CD4-positive, CD25-positive, alpha-beta regulatory T cell (primary cell): ENCODE data around the gene DLL3. TPM values are rescaled to one million over a fixed set of nuclear protein-coding genes. Genes with fewer than 3 reads are reported as not detected.
"Not testable (repeated sequence)": the region's sequence is repeated elsewhere in the genome, so short reads cannot be mapped to it uniquely, and the experiment has no call there.

Experiments used
- ATAC-seq, 2 donors: fragments of 150-1000 bp; cut with Tn5 transposase; one replicate each; pipeline ENCODE4 v1.10.0; 2021; ENCODE audit warnings: low read depth in 2 of 2, moderate number of reproducible peaks in 2 of 2, moderate library complexity in 1 of 2
- DNase-seq, 3 donors: peaks; one replicate each; pipeline versions ENCODE4 v3.0.0 to v3.0.0-alpha.2; 2012 to 2022; ENCODE audit warnings: mixed read lengths in 1 of 3
- H3K27ac ChIP-seq: one replicate; pipeline ENCODE4 v1.7.0; 2013; ENCODE audit warnings: mild to moderate bottlenecking, low read length; ENCODE audit not compliant: insufficient read depth, poor library complexity, severe bottlenecking
- H3K27me3 ChIP-seq: one replicate; pipeline ENCODE4 v1.7.0; 2013; ENCODE audit warnings: low read length; ENCODE audit not compliant: control insufficient read depth, insufficient read depth
- H3K36me3 ChIP-seq: one replicate; pipeline ENCODE4 v1.7.0; 2013; ENCODE audit warnings: mild to moderate bottlenecking, low read length, moderate library complexity; ENCODE audit not compliant: control insufficient read depth, insufficient read depth
- H3K4me1 ChIP-seq: 2 replicates; pipeline ENCODE4 v1.7.0; 2013; ENCODE audit warnings: mild to moderate bottlenecking, low read length; ENCODE audit not compliant: insufficient read depth, control insufficient read depth, poor library complexity, severe bottlenecking
- H3K4me3 ChIP-seq: one replicate; pipeline ENCODE4 v1.7.0; 2013; ENCODE audit warnings: low read depth, mild to moderate bottlenecking, low read length, moderate library complexity
- H3K9me3 ChIP-seq, 2 experiments: 1 replicate in 1 of 2; 2 replicates in 1 of 2; pipeline ENCODE4 v1.7.0; 2013; ENCODE audit warnings: low read length in 2 of 2, mild to moderate bottlenecking in 1 of 2, moderate library complexity in 1 of 2; ENCODE audit not compliant: control insufficient read depth in 2 of 2
- H3K27ac Mint-ChIP-seq, 3 donors: one replicate each; pipeline ENCODE4 v1.8.0; 2020 to 2022; ENCODE audit warnings: mild to moderate bottlenecking in 3 of 3, mixed read lengths in 3 of 3, moderate library complexity in 2 of 3
- H3K27me3 Mint-ChIP-seq: one replicate; pipeline ENCODE4 v1.8.0; 2022; ENCODE audit warnings: mild to moderate bottlenecking, mixed read lengths
- H3K36me3 Mint-ChIP-seq: one replicate; pipeline ENCODE4 v1.8.0; 2020; ENCODE audit warnings: mixed read lengths
- H3K4me1 Mint-ChIP-seq, 4 donors: one replicate each; pipeline ENCODE4 v1.8.0; 2020 to 2022; ENCODE audit warnings: mixed read lengths in 4 of 4, mild to moderate bottlenecking in 1 of 4
- H3K4me3 Mint-ChIP-seq, 4 donors: one replicate each; pipeline ENCODE4 v1.8.0; 2020 to 2022; ENCODE audit warnings: mild to moderate bottlenecking in 4 of 4, mixed read lengths in 4 of 4, moderate library complexity in 3 of 4
- H3K9me3 Mint-ChIP-seq, 7 donors: one replicate each; pipeline ENCODE4 v1.8.0; 2020 to 2022; ENCODE audit warnings: mixed read lengths in 7 of 7, mild to moderate bottlenecking in 3 of 7, moderate library complexity in 2 of 7
- polyA plus RNA-seq, 4 donors: library from polyadenylated mRNA; unstranded; fragments of 300-500 nt; fragmentation: Illumina TruSeq; gene quantifications; one replicate each; pipeline ENCODE4 v1.2.3, GENCODE V29; 2021
- total RNA-seq: library from RNA; stranded (reverse); gene quantifications from one replicate; pipeline ENCODE4 v1.2.3, GENCODE V29; 2022

DLL3 gene, protein sequence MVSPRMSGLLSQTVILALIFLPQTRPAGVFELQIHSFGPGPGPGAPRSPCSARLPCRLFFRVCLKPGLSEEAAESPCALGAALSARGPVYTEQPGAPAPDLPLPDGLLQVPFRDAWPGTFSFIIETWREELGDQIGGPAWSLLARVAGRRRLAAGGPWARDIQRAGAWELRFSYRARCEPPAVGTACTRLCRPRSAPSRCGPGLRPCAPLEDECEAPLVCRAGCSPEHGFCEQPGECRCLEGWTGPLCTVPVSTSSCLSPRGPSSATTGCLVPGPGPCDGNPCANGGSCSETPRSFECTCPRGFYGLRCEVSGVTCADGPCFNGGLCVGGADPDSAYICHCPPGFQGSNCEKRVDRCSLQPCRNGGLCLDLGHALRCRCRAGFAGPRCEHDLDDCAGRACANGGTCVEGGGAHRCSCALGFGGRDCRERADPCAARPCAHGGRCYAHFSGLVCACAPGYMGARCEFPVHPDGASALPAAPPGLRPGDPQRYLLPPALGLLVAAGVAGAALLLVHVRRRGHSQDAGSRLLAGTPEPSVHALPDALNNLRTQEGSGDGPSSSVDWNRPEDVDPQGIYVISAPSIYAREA
- total RNA-seq (0.17 TPM), polyA plus RNA-seq (under 1 TPM in 1 of 4 donors, not detected in 3; 0.13 TPM)

DNA sequence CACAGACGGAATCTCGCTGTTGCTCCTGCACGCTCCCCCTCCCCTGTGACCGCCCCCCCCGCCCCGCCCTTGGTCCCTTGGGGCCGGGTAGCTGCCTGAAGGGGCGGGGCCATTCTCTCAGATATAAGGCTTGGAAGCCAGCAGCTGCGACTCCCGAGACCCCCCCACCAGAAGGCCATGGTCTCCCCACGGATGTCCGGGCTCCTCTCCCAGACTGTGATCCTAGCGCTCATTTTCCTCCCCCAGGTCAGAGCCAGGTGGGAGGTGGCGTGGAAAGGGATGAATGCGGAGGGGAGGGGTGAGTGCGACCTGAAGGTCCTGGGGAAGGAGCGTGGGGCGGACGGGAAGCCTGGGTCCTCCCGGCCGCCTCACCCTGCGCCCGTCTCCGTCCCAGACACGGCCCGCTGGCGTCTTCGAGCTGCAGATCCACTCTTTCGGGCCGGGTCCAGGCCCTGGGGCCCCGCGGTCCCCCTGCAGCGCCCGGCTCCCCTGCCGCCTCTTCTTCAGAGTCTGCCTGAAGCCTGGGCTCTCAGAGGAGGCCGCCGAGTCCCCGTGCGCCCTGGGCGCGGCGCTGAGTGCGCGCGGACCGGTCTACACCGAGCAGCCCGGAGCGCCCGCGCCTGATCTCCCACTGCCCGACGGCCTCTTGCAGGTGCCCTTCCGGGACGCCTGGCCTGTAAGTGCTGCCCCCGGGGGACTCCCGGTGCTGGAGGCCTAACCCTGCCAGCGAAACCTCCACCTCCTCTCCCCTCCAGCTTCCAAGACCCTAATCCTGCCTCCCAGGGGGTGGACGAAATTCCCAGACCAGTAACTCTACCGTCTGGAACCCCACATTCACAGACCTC, at the start of gene DLL3:
Gene DLL3 (plus strand): TSS at position 150 of the 845 bp plus-strand sequence. CDS start 28 bp downstream, at position 178.
- H3K27ac ChIP-seq, result no peak within 1 kb of the TSS
- DNase-seq, result peak in 1 of 3 donors; percentile 25
- no peak for ATAC-seq
- peaks cover 24% of the 10 kb centered on the region for H3K4me1 ChIP-seq
- Mint-ChIP-seq H3K36me3 (no peaks in the 10 kb centered on the region), H3K27me3 (peaks cover 60% of the 10 kb centered on the region), H3K9me3 (peaks cover 0 to 6% (median 0%) of the 10 kb centered on the region in 7 donors), H3K27ac (peak within 1 kb of the TSS in 1 of 3 donors; percentile 28), H3K4me1 (peaks cover 4 to 28% (median 18%) of the 10 kb centered on the region in 4 donors), H3K4me3 (peak within 1 kb of the TSS; percentile 35 to 74 (median 48))
- peak within 1 kb of the TSS; percentile 13 for H3K4me3 ChIP-seq
- no peaks in the 10 kb centered on the region for H3K9me3 ChIP-seq
- H3K27me3 ChIP-seq, result peaks cover 19% of the 10 kb centered on the region
- H3K36me3 ChIP-seq, result no peaks in the 10 kb centered on the region

- Histone ChIP-seq H3K4me3 (peak overlapping the region; percentile 13), H3K27ac (peak overlapping the region; percentile 8), H3K9me3 (no peaks in the 10 kb centered on the region), H3K4me1 (peaks cover 49% of the 10 kb centered on the region), H3K36me3 (peaks cover 29% of the 10 kb centered on the region), H3K27me3 (no peaks in the 10 kb centered on the region)
- Mint-ChIP-seq H3K36me3 (peaks cover 45% of the 10 kb centered on the region), H3K27me3 (no peaks in the 10 kb centered on the region), H3K4me1 (peaks cover 32 to 84% (median 60%) of the 10 kb centered on the region in 4 donors), H3K9me3 (peaks cover 0 to 2% (median 0%) of the 10 kb centered on the region in 7 donors), H3K4me3 (peak overlapping the region; percentile 81 to 100 (median 89)), H3K27ac (peak overlapping the region; percentile 47 to 94 (median 85))
- no peak for ATAC-seq
- peak in 1 of 3 donors; percentile 16 for DNase-seq
Observed at GRCh38 chr19:39449116-39449797, 49.5 kb upstream of the DLL3 start.

DNA sequence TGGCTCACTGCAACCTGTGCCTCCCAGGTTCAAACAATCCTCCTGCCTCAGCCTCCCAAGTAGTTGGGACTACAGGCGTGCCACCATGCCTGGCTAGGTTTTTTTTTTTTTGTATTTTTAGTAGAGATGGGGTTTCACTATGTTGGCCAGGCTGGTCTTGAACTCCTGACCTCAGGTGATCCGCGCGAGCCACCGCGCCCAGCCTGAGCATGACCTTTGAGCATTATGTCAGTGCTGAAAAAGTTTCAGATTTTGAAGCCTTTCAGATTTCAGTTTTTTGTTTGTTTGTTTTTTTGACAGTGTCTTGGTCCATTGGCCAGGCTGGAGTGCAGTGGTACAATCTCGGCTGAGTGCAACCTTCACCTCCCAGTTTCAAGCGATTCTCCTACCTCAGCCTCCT, 47.5 kb upstream of the DLL3 start:
- Histone ChIP-seq H3K36me3 (peaks cover 36% of the 10 kb centered on the region), H3K4me1 (peaks cover 41% of the 10 kb centered on the region)
- not testable (repeated sequence) for H3K27me3 ChIP-seq, DNase-seq, H3K27me3 Mint-ChIP-seq, ATAC-seq, H3K27ac Mint-ChIP-seq, H3K9me3 ChIP-seq, H3K27ac ChIP-seq, H3K9me3 Mint-ChIP-seq, H3K4me3 ChIP-seq
- Mint-ChIP-seq H3K4me1 (peaks cover 23 to 69% (median 55%) of the 10 kb centered on the region in 4 donors), H3K36me3 (peaks cover 43% of the 10 kb centered on the region), H3K4me3 (peak overlapping the region in 1 of 4 donors; percentile 28)

- H3K4me1 Mint-ChIP-seq, result peaks cover 0 to 5% (median 1%) of the 10 kb centered on the region in 4 donors
- no peak overlapping the region for H3K4me3 ChIP-seq
- no peaks in the 10 kb centered on the region for H3K9me3 ChIP-seq
- H3K27ac ChIP-seq, result no peak overlapping the region
- H3K27ac Mint-ChIP-seq, result no peak overlapping the region
- no peaks in the 10 kb centered on the region for H3K4me1 ChIP-seq
- ATAC-seq (no peak), DNase-seq (no peak)
- peaks cover 38% of the 10 kb centered on the region for H3K36me3 Mint-ChIP-seq
- H3K36me3 ChIP-seq, result peaks cover 82% of the 10 kb centered on the region
- H3K4me3 Mint-ChIP-seq, result no peak overlapping the region
- no peaks in the 10 kb centered on the region for H3K27me3 ChIP-seq
- H3K27me3 Mint-ChIP-seq, result no peaks in the 10 kb centered on the region
- no peaks in the 10 kb centered on the region for H3K9me3 Mint-ChIP-seq
Observed at GRCh38 chr19:39463403-39463802, 35.3 kb upstream of the DLL3 start.

DNA sequence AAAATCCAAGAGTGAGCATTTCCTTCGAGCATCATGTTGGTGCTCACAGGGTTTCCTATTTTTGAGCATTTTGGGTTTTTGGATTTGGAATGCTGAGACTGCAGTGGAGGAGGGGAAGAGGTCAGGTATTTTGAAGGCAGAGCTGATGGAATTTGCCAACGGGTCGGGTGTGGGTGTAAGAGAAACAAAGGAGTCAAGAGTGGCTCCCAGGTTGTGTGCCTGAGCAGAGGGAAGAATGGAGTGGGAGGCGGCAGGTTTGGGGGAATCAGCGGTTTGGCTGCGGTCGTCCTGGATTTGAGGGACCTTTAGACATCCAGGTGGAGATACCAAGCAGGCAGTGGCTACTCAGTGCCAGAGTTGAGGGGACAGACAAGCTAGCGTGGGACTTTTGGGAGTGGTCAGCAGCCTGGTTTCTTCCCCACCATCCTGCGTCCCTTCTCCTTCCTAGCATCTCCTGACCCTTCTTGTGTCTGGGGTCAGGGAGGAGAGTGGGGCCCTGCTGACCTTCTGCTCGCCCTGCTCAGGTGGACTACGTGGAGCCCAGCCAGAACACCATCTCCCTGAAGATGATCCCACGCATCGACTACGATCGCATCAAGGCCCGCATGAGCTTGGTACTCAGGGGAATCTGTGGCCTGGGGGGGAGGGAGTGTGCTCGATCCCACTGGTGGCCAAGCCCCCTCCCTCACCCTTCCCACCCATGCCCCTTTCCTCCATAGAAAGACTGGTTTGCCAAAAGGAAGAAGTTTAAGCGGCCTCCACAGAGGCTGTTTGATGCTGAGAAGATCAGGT, 32.6 kb upstream of the DLL3 start:
- Mint-ChIP-seq H3K27ac (no peak overlapping the region), H3K4me1 (peaks cover 0 to 5% (median 2%) of the 10 kb centered on the region in 4 donors), H3K9me3 (no peaks in the 10 kb centered on the region), H3K36me3 (peaks cover 36% of the 10 kb centered on the region), H3K4me3 (peak overlapping the region in 2 of 4 donors; percentile 30 to 33), H3K27me3 (no peaks in the 10 kb centered on the region)
- Histone ChIP-seq H3K4me1 (no peaks in the 10 kb centered on the region), H3K27ac (no peak overlapping the region), H3K27me3 (no peaks in the 10 kb centered on the region), H3K4me3 (no peak overlapping the region), H3K9me3 (no peaks in the 10 kb centered on the region), H3K36me3 (peaks cover 82% of the 10 kb centered on the region)
- DNase-seq (no peak), ATAC-seq (no peak)

DNA sequence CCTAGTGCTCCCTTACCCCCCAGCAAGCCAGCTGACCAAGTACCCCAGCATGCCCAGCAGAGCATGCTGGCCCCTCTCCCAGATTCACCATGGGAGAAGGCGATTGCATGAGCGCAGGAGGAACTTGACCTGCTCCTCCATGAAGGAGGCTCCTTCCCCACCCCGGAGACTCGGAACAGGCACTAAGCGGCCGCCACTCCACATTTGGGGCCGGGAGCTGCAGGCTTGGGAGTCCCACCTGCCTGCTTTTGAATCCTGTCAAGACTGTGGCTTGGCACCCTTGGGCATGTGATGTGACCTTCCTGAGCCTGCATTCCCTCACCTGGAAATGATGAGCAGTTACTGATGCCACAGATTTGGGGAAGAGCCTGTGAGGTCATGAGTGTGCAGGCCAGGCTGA, 30.8 kb upstream of the DLL3 start:
- Histone ChIP-seq H3K27me3 (no peaks in the 10 kb centered on the region), H3K4me1 (no peaks in the 10 kb centered on the region), H3K36me3 (peaks cover 92% of the 10 kb centered on the region), H3K27ac (no peak overlapping the region), H3K9me3 (no peaks in the 10 kb centered on the region), H3K4me3 (no peak overlapping the region)
- Mint-ChIP-seq H3K36me3 (peaks cover 42% of the 10 kb centered on the region), H3K27me3 (no peaks in the 10 kb centered on the region), H3K27ac (no peak overlapping the region), H3K4me3 (no peak overlapping the region), H3K4me1 (peaks cover 0 to 5% (median 2%) of the 10 kb centered on the region in 4 donors), H3K9me3 (peaks cover 0 to 3% (median 0%) of the 10 kb centered on the region in 7 donors)
- ATAC-seq, result no peak
- DNase-seq, result no peak
